ENCODE data around the gene BOLL.
A peak's percentile ranks its signal among the peaks of the same experiment; 100 is the strongest.
"Not testable (repeated sequence)": the region's sequence is repeated elsewhere in the genome, so short reads cannot be mapped to it uniquely, and the experiment has no call there.

The BOLL gene, protein sequence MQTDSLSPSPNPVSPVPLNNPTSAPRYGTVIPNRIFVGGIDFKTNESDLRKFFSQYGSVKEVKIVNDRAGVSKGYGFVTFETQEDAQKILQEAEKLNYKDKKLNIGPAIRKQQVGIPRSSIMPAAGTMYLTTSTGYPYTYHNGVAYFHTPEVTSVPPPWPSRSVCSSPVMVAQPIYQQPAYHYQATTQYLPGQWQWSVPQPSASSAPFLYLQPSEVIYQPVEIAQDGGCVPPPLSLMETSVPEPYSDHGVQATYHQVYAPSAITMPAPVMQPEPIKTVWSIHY

DNA sequence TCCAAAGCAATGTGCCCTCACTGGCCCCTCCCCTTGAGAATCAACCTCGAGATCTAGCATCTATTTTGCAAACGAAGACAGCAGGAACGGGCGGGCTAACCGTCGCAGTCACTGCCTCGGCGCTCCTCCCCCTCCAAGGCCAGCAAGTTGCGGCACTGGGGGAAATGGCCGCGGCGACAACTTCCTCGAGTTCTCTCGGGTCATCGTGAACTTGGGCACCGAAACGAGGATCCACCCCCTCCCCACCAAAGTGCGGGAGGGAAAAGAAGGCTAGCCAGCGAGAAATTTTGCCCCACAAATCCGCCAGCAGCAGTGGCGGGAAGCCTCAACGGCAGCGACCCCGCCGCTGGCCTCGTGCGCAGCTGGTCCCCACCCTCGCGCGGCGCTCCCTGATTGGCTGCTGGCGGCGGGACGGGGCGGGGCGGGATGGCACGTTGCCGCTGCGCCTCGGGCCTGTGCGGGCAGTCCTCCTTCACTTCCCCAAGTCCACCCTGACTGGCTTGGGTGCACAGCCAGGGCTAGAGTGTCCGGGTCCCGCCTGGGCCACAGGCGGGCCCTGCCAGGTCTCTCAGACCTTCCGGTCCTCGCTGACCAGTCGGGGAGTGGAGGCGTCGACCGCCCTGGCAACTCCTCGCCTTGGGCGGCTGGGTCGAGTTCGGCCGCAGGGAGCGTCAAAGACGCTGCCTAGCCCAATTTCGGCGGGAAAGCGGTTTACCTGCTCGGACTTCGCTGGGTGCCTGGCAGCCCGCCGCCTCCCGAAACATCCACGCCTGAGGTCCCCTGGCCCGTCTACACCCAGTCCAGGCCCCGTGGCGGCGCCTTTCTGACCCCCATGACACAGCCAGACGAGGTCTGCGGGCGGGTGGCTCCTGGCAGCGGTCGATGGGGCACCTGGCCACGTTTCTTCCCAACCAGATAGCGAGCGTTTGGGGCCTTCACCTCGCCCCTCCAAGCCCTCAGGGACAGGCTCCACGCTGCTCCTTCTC is at the start of gene BOLL:
Gene BOLL, minus strand, starts transcription at position 364 of the 986 bp plus-strand sequence. CDS start 3,469 bp downstream, outside the sequence.
- DNase-seq, result no peak

DNA sequence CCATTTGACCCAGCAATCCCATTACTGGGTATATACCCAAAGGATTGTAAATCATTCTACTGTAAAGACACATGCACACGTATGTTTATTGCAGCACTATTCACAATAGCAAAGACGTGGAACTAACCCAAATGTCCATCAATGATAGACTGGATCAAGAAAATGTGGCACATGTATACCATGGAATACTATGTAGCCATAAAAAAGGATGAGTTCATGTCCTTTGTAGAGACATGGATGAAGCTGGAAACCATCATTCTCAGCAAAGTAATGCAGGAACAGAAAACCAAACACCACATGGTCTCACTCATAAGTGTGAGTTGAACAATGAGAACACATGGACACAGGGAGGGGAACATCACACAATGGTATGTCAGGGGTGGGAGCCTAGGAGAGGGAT is 49.7 kb upstream of the BOLL start:
- not testable (repeated sequence) for DNase-seq

DNA sequence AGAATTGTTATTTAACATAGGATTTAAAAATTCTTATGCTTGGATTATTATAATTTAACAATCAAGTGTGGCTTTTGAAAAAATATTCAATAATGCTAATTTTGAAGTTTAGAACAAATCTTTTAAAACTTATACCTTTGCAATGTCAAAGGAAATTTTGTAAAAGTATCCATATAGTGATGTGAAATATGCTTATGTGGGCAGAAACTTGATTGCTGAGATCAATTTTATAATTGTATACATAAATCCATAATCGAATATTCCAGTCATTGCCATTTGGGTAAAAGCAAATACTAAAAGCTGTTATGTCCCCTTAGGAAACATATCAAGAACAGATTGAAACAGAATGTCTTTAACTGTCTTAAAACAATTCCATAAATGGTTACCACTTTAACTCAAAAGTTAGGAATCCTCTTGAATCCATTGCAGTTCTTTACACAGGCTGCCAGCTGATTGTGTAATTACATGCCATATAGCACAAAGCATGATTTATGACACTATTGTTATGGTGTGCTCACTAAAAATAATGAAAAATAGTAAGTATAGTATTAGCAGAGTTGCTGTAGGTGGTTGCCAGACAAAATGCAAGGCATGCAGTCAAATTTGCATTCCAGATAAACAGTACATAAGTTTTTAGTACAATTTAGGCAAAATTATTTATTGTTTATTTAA is 43.5 kb upstream of the BOLL start:
- no peak for DNase-seq

DNA sequence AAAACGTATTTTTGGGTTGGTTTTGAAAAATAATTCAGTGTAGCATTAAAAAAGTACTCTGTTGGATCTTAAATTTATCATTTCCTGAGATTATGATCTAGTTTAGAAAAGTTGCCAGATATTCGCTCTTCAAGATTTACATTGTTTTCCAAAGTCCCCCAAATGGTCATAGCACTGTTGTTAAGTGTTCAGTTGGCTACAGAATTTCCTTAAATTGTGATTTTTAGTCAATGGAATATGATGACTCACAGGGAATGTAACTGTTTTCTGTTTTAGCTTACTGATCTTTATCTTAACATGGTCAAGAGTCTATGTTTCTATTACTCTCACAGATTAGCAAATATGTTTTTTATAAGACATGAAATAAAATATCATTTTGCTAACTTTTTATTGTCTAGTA is 42.5 kb upstream of the BOLL start:
- no peak for DNase-seq

DNA sequence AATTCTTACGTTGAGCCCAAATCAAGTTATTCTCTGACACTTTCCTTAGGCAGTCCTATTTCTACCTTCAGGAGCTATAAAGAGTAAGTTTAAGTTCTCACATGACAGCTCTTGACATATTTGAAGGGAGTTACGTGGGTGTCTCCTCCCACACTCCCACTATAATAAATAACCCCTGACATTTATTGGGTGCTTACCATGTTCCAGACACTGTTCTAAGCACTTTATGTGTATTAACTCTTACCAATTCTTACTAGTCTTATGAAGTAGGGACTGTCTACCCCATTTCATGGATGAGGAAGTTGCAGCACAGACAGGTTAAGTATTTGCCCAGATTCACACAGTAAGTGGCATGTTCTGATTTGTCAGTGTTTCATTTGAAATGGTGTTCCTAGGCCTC is 37.2 kb upstream of the BOLL start:
- no peak for DNase-seq

DNA sequence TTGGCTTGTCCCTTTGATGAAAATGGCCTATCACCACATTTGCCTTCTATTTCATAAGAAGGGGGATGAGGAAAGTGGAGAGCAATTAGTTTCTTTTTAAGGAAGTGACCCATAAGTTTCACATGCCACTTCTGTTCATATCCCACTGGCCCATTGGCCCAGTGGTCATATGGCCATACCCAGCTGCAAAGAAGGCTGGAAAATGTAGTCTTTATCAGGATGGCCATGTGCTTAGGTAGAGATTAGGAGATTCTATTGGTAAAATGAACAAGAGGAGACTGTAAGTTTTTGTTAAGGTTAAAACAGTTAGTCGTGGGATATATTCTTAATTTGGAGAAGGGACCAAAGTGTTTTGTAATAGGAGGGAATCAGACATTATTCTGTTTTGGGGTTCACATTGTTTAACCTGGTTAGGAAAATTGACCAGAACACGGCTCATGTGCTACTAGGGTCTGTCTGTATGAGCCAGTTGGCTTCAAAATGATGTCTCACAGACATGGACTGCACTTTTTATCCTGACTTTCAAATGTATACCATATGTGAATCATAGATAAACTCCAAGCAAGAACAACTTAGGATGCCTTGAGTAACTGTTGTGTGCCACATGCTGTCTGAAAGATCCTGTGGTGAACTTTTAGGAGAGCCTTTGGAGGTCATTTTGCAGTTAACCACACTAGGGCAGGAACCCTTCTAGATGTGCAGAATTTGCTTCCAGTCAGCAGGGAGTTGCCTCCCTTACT is 36.6 kb upstream of the BOLL start:
- DNase-seq, result no peak

DNA sequence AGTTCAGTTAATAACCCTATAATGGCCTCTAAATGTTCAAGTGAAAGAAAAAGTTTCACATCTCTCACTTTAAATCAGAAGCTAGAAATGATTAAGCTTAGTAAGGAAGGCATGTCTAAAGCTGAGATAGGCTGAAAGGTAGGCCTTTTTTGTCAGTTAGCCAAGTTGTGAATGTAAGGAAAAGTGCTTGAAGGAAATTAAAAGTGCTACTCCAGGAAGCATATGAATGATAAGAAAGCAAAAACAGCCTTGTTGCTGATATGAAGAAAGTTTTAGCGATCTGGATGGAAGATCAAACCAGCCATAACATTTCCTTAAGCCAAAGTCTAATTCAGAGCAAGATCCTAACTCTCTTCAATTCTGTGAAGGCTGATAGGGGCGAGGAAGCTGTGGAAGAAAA is 29.4 kb upstream of the BOLL start:
- DNase-seq, result no peak

DNA sequence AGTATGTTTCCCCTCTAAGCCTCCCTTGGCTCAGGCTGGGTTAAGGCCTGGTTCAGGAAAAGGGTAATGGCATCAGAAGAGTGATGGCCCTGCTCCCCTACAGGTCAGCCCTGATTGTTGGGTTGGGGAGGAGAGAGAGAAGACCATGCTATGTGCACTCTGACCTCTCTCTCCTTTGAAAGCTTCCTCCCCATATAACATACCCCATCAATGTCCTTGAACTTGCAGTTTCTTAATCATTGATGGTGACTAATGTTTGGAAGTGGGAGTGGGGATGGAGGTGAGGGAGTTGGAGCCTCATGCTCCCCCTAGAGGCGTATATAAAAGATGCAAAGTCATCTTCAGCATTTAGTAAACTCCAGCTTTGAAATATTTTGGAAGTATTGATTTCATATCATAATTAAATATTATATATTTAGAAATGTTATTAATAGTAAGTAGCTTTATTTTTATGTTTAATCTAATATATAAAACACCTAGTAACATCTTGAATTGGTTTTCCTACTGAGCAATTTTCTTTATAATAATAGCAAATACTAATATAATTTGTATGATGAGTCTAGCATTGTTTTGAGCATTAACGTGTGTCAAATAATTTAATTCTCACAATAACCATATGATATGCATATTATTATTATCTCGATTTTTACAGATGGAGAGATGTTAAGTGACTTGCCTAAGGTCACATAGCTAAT is 28.1 kb upstream of the BOLL start:
- no peak for DNase-seq

DNA sequence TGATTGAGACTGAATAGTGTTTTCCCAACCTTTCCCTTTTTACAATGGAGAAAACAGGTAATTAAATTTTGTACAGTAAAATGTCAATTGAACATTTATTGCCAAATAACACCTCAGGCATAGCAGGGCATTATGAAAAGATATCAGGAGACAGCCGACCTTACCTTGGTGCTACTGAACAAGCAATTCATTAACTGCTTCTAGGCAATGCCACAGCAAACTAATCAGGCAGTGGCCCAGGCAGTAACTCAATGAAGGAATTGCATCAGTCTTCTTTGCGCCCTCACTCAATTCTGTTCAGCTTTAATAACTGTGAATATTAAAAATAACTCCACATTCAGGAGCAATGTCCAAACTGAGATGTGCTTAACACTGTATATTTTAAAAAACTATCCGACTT is 25.4 kb upstream of the BOLL start:
- DNase-seq, result no peak

DNA sequence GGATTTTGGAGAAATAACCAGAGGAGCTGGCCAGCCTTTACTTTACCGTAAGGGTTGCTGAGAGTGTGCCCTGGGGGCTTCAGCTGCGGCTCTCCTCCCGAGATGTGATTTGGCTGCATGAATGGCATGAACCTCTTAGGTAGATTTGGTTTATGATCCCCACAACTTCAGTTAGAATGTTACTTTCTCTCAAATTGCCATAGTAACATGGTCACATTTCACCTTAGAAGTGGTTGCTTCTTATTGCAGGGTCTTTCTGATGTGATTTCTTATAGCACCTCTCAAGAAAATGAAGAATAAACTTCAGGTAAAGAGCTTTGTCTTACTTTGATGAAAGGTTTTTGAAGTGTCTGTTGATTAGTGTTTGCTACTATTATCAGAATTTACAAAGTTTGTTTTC is 24.9 kb upstream of the BOLL start:
- DNase-seq, result no peak

DNA sequence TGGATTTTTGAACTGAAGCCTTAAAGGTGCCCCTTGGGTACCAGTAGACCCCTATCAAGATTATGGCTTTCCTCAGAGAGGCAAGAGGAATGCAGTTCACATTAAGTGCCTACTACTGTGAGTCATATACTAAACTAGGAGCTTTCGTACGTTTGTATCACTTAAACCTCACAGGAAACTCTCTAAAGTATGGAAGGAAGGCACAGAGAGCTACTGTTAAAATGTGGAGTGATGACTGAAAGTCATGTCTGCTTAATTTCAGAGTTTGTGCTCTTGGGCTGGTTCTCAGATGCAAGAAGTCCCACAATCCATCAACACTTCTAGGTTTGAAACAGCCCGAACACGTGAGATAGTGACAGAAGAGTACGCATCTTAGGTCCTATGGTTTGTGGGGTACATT is 23.9 kb upstream of the BOLL start:
- no peak for DNase-seq

DNA sequence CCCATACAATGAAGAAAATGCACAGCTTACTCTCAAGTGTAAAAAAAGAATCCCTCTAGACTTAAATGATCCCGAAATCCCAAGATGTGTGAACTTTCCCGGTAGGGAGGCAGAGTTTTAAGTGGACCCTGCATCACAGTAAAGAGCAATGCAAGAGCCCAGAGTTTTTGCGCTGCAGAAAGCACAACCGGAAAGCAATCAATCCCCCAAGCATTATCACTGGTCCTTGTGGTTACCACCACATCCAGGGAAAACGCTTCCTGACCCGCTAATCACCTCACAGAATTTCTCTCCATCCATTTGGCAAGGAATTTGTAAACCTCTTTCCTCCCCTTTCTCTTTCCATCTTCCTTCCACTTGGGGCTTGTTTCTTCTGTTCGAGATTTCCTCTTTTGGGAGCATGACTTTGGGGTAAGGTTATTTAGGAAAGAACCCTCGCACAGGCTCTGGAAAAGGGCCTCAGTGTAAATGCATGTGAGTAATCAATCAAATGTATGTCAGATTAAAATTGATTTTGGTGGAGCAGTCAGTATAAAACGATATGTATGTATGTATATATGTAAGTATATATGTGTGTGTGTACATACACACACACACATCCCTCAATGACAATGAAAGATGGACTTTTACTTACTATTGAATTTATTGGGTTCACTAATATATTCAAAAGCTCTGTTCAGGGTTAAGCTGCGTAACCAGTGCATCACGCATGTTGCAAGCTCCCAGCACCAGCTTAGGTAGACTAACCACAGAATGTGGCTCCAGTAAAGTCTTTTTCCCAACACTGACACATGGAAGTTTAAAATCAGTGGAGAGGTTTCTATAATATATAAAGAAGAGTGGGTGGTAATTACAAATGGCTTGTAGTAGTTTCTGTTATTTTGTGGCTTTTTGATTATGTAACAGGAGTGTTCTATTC is 20.9 kb upstream of the BOLL start:
- DNase-seq, result no peak

DNA sequence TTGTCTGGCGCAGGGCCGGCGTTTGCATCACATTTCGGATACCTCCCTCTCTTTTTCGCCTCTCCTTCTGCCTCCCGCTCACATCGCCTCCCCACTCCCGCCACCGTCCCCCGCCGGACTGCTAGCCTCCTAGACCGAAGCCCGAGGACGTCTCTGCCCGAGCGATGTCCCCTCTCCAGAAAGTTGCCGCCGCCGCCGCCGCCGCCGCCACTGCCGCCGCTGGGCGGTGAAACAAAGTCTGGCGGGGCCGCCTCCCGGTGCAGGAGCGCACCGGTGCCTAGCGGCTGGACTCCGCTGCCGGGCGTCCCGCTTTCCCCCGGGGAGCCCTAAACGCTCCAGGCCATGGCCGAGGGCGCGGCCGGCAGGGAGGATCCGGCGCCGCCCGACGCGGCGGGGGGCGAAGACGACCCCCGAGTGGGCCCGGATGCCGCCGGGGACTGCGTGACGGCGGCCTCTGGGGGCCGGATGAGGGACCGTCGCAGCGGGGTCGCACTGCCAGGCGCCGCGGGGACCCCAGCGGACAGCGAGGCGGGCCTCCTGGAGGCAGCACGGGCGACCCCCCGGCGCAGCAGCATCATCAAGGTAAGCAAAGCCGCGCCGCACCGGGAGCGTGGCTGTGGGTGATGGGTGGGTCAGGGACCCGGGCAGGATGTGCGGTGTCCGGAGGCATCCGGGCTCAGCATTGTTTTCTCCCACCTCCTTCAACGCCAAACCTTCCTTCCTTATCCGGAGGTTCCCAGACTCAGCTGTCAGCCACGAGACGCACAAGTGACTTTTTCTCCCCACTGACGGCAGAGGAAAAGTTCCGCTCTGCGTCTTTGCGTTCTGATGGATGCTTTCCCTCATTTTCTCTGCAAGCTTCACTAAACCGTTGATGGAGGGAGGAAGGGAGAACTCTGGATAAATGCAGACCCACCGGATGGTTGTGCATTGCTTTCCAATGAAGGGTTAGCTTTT is 19.9 kb upstream of the BOLL start:
- no peak for DNase-seq

DNA sequence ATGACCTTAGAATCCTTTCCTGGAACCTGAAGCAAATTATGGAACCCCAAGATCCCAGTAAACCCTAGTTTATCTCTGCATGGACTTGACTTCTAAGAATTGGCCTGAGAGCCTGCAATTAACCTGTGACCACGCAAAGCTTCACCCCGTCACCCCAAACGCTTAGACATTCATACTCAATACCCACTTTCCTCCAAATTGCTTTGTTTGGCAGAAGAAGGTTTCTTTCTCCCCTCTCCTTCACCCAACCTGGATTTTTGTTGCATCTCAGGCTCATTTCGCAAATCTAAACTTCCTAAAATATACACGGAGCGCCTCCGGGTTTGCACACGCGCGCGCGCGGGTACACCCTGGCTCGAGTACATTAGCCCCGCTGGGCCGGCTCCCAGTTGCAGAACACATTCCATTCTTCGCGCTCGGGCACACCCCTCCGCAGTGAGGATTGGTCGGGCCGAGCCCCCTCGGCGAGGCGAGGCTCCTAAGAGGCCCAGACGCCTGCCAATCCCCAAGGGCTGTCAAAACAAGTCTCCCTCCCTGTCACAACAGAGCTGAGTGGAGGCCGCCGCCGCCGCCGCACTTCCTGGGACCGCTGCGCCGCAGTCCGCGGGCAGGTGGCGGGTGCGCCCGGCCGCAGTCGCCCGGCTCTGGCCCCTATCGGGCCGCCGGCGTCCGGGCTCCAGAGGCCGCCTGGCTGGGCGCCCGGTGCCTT is 19.1 kb upstream of the BOLL start, which contains the start of gene PLCL1:
Gene PLCL1, plus strand, starts transcription at position 545 of the 709 bp plus-strand sequence.
- peak; percentile 72 for DNase-seq

DNA sequence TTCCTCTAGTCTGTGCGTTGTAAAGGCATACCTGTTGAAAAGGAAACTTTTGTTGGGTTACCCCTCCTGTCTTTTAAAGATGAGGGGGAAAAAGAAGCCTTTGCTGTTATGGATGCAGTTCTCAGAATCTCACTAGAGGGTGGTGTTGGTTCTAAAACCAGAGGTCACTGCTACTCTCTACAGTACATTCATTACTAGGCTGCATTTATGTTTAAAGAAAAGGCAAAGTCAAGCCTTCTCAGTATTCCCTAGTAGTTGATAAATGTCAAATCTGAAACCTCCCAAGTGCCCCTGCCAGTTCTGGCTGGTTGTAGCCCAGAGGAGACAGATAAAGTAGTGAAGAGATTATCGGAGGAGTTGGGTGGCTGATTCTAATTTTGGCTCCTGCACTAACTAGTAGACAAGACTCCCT is 17.9 kb upstream of the BOLL start:
- DNase-seq, result no peak

DNA sequence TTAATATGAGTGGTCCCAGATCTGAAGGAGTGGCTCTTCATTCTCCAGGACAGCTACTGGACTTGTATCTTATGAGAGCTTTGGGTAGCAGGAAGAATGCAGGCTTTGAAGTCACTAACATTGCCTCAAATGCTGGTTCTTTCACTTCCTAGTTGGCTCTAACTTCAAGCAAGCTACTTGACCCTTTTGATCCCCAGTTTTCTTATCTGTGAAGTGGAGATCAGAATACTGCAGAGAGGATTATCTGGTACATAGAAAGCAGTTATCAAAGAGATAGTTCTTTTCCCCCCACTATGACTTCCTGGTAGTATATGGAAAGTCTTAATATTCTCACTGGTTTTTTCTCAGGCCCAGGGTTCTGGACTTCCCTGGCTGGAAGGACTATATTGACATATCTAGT is 15.9 kb upstream of the BOLL start:
- DNase-seq, result no peak

DNA sequence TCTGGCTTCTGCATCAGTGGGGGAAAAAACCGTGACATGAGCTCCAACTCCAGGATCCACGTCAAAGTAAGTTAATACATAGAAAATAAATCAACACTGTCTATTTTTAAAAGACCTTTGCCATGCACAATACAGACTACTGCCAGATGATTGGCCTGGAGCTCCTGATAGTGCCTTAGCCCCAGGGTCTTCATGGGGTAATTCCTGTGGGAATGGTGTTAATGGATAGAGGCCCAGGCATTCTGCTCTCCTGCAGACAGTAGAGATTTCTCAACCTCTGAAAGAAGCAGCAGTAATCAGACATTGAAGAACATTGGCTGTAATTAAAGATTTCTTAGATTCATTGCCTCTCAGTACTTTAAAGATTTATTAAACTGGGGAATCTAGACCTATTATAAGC is 15.0 kb upstream of the BOLL start:
- no peak for DNase-seq

DNA sequence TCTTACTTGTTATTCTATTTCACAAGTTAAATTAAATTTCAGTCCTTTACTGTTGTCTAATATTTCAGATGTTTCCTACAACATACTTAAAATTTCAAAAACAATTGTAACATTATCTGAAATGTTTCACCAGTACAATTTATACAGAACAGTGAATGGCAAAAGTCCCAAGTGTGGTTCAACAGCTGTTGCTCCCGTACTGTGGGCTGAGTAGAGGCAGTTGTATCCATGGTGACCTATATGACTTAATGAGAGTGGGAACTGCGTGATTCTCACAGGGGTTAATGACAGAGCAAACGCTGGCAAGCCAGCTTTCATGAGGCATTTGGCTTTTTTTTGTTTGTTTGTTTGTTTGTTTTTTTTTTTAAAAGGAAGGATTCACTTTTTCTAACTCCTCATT is 13.9 kb upstream of the BOLL start:
- no peak for DNase-seq

DNA sequence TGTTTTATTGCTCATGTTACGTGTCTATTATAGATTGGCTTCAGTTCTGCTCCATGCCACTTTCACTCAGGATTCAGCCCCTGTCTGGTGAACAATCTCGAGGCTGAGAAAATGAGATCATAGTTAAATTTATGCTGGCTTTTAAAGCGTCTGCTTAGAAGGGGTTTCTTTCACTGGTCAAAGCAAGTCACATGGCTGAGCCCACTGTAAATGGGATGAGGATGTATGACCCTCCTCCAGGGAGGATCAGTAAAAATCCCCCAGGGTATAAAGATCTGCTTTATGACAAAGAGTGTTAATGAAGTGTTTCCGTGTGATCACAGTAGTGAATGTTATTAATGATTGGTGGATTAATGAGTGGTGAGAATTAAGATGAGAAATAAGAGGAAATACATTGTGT is 13.1 kb upstream of the BOLL start:
- no peak for DNase-seq
